Skeletal muscle satellite cell (primary cell): Measurements from ENCODE around the gene NPAS3.
A peak's percentile ranks its signal among the peaks of the same experiment; 100 is the strongest.

Experiments
- H3K27me3 ChIP-seq: 2 replicates; pipeline ENCODE4 v1.7.0; 2013; ENCODE audit warnings: low read length; ENCODE audit not compliant: control insufficient read depth, insufficient read depth
- H3K36me3 ChIP-seq: 2 replicates; pipeline ENCODE4 v1.7.0; 2013; ENCODE audit warnings: mild to moderate bottlenecking, control low read depth, low read length; ENCODE audit not compliant: insufficient read depth
- H3K4me1 ChIP-seq: 2 replicates; pipeline ENCODE4 v1.7.0; 2013; ENCODE audit warnings: low read length; ENCODE audit not compliant: control insufficient read depth, insufficient read depth
- H3K4me2 ChIP-seq: 2 replicates; pipeline ENCODE4 v1.7.0; 2013; ENCODE audit warnings: mild to moderate bottlenecking, low read length
- H3K4me3 ChIP-seq: 2 replicates; pipeline ENCODE4 v1.7.0; 2013; ENCODE audit warnings: low read length
- H3K9ac ChIP-seq: 2 replicates; pipeline ENCODE4 v1.7.0; 2013; ENCODE audit warnings: mild to moderate bottlenecking, low read depth, low read length, moderate library complexity
- H3K9me3 ChIP-seq: replicated peaks from 2 replicates; pipeline ENCODE4 v1.7.0; 2013; ENCODE audit warnings: mild to moderate bottlenecking, control low read depth, low read length

The NPAS3 gene

DNA sequence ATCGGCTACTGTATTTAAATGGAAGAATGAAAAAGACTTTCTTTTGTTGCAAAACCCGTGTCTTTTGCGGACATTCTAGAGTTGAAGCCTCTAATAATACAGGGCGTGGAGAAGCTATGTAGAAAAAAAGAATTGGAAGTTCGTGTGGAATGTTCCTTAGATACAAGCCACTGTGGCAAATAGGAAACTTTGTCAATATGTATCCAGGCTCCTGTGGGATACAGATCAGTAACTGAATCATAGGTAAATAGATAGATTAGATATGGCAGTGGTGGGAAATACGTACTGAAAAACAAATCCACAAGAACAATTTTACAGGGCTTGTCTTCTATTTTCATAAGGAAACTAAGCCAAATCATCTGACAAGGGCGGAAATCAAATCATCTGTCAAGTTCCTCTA, 766.8 kb downstream of the NPAS3 start:
- Histone ChIP-seq H3K4me2 (no peak overlapping the region), H3K9ac (no peak overlapping the region), H3K4me3 (no peak overlapping the region), H3K27me3 (peaks cover 12% of the 10 kb centered on the region), H3K36me3 (no peaks in the 10 kb centered on the region), H3K9me3 (no peaks in the 10 kb centered on the region), H3K4me1 (peaks cover 5% of the 10 kb centered on the region)

DNA sequence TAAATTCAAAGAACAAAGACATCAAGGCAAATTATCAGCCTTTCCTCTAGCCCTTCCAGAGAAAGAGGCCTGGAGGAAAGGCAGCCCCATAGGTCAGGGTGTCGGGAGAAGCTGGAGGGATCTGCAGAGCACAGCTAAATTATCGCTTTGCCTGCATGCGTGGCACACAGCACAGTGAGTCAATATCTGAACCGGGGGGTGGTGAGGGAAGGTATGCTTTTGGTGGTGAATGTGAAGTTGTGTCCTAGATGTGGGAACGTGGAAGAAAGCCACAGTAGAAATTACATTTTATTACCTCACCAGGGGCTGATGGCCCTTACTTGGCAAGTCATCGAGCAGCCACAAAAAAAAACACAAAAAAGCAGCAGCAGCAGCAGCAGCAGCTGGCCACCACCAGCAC, 769.0 kb downstream of the NPAS3 start:
- peaks cover 7% of the 10 kb centered on the region for H3K27me3 ChIP-seq
- no peak overlapping the region for H3K4me2 ChIP-seq
- H3K9me3 ChIP-seq, result no peaks in the 10 kb centered on the region
- no peak overlapping the region for H3K9ac ChIP-seq
- peaks cover 5% of the 10 kb centered on the region for H3K4me1 ChIP-seq
- H3K4me3 ChIP-seq, result no peak overlapping the region
- H3K36me3 ChIP-seq, result no peaks in the 10 kb centered on the region

DNA sequence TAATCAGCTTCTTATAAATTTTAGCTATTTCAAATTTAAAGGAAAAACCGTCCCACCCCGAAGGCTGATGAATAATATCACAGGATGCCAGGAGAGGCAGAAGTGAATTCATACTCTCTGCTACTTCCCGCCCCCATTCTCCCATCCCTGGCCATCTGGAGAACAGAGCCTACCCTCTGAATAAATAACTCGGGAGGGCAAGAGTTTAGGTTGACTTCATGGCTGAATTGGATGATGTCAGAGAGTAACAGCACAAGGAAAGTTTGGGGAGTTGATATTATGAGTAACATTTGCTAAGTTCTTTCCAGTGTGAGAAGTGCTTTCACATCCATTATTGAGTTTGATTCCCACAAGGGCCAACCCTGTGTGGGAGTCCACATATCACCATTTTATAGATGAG, 770.6 kb downstream of the NPAS3 start:
- H3K4me1 ChIP-seq, result peaks cover 5% of the 10 kb centered on the region
- no peaks in the 10 kb centered on the region for H3K36me3 ChIP-seq
- H3K4me3 ChIP-seq, result no peak overlapping the region
- H3K9ac ChIP-seq, result no peak overlapping the region
- H3K4me2 ChIP-seq, result no peak overlapping the region
- no peaks in the 10 kb centered on the region for H3K9me3 ChIP-seq
- peaks cover 7% of the 10 kb centered on the region for H3K27me3 ChIP-seq

DNA sequence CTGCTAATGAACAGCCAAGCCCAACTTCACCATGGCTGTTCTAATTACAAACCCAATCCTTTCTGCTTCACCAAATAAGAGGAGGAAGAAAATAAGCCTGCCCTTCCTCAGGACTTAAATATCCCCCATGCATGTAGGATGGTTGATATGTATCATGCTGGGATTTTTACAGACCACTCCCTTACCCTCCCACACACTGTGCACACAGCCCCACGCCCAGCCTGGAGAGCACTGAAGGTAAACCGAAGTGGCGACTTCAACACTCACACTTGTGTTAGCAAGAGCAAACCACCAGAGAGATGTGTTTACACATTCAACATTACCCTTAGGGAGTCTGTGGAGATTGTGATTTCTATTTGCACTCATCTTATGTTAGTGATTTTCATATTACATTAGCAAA, 771.0 kb downstream of the NPAS3 start:
- Histone ChIP-seq H3K27me3 (peaks cover 7% of the 10 kb centered on the region), H3K4me3 (no peak overlapping the region), H3K9ac (no peak overlapping the region), H3K4me2 (no peak overlapping the region), H3K9me3 (no peaks in the 10 kb centered on the region), H3K36me3 (no peaks in the 10 kb centered on the region), H3K4me1 (peaks cover 6% of the 10 kb centered on the region)

DNA sequence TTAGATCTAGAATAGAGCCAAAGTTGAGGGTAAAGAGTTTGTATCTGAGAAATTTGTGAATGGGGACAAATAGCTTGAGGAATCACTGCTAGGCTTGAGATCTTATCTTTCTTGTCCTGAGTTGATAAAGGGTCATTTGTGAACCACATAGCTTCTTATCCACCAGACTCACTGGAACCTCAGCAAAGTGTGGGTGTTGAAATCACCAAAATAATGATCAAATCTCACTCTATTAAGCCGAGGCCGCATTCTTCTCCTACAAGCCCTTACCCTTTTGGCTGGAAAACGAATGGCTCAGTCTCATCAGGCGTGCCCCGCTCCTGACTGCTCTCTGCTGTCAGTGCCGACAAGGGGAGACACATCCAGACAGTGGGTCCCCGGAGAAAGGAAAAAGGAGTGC, 771.6 kb downstream of the NPAS3 start:
- H3K9ac ChIP-seq, result no peak overlapping the region
- no peaks in the 10 kb centered on the region for H3K36me3 ChIP-seq
- no peak overlapping the region for H3K4me3 ChIP-seq
- no peaks in the 10 kb centered on the region for H3K9me3 ChIP-seq
- peaks cover 7% of the 10 kb centered on the region for H3K27me3 ChIP-seq
- H3K4me2 ChIP-seq, result no peak overlapping the region
- H3K4me1 ChIP-seq, result peaks cover 12% of the 10 kb centered on the region

DNA sequence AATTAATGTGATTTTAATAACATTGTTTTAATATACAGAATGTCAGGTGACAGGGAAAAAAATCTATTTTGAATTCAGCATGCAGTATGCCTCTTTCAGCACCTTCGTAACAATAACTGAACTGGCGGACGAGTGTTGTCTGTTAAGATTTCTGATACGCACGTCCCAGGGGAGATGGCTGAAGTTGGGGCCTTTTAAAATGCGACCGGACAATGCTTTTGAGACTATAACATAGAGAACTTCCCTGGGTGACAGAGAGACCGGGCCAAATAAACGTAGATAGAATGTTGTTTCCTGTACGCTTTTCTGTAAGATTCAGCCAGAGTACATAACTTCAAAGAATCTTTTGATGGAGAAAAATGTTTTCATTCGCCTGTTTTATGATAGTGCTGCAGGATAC, 772.5 kb downstream of the NPAS3 start:
- no peak overlapping the region for H3K4me3 ChIP-seq
- H3K4me1 ChIP-seq, result peaks cover 14% of the 10 kb centered on the region
- H3K27me3 ChIP-seq, result peaks cover 7% of the 10 kb centered on the region
- H3K4me2 ChIP-seq, result no peak overlapping the region
- H3K9ac ChIP-seq, result no peak overlapping the region
- H3K36me3 ChIP-seq, result no peaks in the 10 kb centered on the region
- H3K9me3 ChIP-seq, result no peaks in the 10 kb centered on the region

DNA sequence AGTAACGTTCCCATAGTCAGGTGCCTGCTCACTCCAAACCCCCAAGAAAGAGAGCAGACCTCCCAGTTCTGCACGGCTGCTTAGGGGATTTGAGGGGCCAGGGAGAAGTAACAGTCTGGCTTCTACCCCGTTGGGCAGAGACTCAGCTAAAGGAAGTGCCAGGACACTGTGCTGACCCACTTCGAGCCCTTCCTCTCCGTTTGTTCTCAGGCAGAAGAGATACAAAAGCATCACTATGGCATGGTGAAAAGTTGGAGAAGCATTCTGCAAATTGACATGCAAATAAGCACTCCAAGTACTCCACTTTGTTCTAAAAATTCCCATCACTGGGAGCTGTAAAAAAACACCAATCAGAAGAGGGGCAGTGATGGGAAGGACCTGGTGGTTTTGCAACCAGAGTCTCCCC, 773.1 kb downstream of the NPAS3 start:
- H3K27me3 ChIP-seq, result peaks cover 7% of the 10 kb centered on the region
- no peak overlapping the region for H3K9ac ChIP-seq
- H3K4me1 ChIP-seq, result peaks cover 14% of the 10 kb centered on the region
- H3K9me3 ChIP-seq, result no peaks in the 10 kb centered on the region
- no peak overlapping the region for H3K4me2 ChIP-seq
- H3K4me3 ChIP-seq, result no peak overlapping the region
- H3K36me3 ChIP-seq, result no peaks in the 10 kb centered on the region

DNA sequence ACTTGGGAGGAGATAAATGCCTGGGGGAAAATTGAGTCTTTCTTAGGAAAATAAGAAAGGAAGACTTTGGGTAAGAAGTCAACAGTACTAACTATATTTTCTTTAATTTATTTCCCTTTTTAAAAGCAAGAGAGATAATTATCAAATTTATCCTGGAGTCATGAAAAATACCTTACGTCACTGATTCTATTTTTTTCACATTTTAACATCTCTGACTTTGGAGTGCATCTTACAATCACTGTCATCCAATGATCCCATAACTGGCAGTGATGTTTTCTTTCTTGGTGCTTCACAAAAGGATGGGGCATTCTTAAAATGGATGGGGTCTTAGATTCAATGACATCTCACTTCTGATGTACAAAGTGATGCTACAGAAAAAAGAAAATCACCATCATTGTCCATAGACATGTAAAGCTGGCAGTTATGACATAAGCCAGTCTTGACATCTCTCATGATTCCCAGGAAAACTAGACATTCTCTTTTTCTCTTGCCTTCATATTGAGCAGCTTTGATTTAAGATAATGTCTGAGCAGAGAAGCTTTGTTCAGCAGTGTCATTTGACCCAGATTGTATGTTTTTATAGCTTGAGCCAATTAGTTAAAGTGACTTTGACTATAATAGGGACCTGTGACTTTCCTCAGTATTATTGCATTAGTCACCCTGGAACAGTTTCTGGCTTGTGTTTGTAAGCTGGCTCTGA, 776.0 kb downstream of the NPAS3 start:
- H3K36me3 ChIP-seq, result no peaks in the 10 kb centered on the region
- H3K4me1 ChIP-seq, result peaks cover 12% of the 10 kb centered on the region
- no peak overlapping the region for H3K9ac ChIP-seq
- peak overlapping the region; percentile 4 for H3K4me2 ChIP-seq
- no peak overlapping the region for H3K4me3 ChIP-seq
- no peaks in the 10 kb centered on the region for H3K9me3 ChIP-seq
- no peaks in the 10 kb centered on the region for H3K27me3 ChIP-seq

DNA sequence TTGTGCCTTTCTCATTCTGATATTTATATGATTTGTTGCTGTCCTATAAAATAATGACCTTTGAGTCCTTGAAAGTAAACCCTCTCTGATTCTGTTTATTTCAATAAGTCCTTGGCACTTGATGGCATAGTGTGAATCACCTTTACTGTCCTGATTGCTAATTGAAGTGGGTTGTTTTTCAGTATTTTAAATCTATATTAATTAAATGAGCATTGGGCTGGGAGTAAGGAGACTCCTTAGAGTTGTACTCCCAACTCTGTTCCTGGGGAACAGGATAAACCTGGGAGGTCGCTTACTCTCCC, 776.5 kb downstream of the NPAS3 start:
- H3K4me1 ChIP-seq, result peaks cover 15% of the 10 kb centered on the region
- no peaks in the 10 kb centered on the region for H3K36me3 ChIP-seq
- H3K27me3 ChIP-seq, result no peaks in the 10 kb centered on the region
- no peak overlapping the region for H3K4me3 ChIP-seq
- H3K9me3 ChIP-seq, result no peaks in the 10 kb centered on the region
- no peak overlapping the region for H3K9ac ChIP-seq
- peak overlapping the region; percentile 4 for H3K4me2 ChIP-seq

DNA sequence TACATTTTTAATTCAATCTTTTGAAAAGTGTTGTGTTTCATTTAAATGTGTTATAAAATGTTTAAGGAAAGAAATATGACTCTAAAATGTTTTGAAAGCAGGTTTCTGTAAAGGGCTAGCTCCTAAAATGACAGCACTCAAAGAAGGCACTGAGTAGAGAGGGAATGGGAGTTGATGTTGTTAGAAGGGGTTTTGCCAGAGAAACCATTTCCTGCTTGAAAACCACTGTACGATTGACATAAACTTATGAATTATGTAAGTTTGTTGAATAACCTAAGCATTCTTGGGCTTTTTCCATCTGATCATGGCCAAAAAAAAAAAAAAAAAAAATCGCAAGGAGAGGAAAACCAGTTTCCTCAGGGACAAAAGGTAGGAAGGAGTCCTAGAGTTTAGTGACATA, 778.2 kb downstream of the NPAS3 start:
- H3K4me1 ChIP-seq, result peaks cover 18% of the 10 kb centered on the region
- no peak overlapping the region for H3K4me2 ChIP-seq
- H3K36me3 ChIP-seq, result no peaks in the 10 kb centered on the region
- H3K4me3 ChIP-seq, result no peak overlapping the region
- no peak overlapping the region for H3K9ac ChIP-seq
- H3K9me3 ChIP-seq, result no peaks in the 10 kb centered on the region
- H3K27me3 ChIP-seq, result no peaks in the 10 kb centered on the region

DNA sequence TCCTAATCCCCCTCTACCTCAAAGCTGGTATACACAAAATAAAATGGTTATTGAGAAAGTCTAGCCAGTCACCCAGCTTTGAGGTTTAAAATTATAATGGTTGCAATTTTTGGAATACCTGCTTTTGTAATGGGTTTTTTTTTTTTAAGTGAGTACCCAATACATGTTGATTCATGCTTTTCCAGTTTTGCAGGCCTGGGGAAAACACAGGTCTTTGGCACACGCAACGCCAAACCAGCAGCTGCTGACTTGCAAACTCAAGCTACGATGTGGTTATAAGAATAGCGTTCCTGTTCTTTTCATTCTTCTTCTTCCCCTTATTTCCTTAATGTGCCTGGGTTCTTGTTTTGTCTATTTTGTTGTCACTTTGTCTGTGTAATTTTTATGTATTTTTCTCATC, 779.2 kb downstream of the NPAS3 start:
- no peak overlapping the region for H3K4me2 ChIP-seq
- no peaks in the 10 kb centered on the region for H3K36me3 ChIP-seq
- H3K27me3 ChIP-seq, result no peaks in the 10 kb centered on the region
- no peak overlapping the region for H3K4me3 ChIP-seq
- no peak overlapping the region for H3K9ac ChIP-seq
- peaks cover 18% of the 10 kb centered on the region for H3K4me1 ChIP-seq
- H3K9me3 ChIP-seq, result no peaks in the 10 kb centered on the region

DNA sequence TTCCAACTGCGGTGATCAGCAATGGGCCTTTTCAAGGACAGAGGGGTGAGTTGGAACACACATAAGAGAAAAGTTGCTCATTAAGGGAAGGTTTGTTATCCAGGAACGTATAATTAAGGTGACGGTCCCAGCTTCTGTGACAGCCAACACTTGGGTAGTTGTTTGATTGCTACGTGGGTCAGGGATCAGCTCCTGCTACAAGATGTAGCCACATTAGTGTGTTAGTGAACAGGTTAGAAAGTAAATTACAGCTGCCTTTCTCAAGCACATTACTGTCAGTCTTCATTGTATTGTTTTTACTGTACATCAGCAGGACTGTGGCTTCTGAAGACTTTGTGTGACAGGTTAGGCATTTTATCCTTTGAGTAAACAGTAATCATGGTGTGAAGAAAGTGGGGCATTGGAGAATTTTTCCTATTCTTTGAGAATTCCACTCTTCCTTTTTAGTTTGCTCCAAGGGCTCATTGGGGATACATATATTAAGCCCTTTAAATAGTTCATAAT, 781.7 kb downstream of the NPAS3 start:
- H3K4me2 ChIP-seq, result no peak overlapping the region

More for the DNA sequence above, 781.7 kb downstream of the NPAS3 start:
- H3K27me3 ChIP-seq, result no peaks in the 10 kb centered on the region
- H3K9ac ChIP-seq, result no peak overlapping the region
- H3K4me1 ChIP-seq, result peaks cover 11% of the 10 kb centered on the region
- H3K36me3 ChIP-seq, result no peaks in the 10 kb centered on the region
- no peaks in the 10 kb centered on the region for H3K9me3 ChIP-seq
- H3K4me3 ChIP-seq, result no peak overlapping the region
